K562 (cell line): Measurements from ENCODE around the gene CPM. TPM values are rescaled to one million over a fixed set of nuclear protein-coding genes. Genes with fewer than 3 reads are reported as not detected.

Source experiments
- ATAC-seq: fragments of 200-7000 bp; cut with Tn5 transposase; 3 replicates; pipeline ENCODE4 v1.9.1; 2020; ENCODE audit warnings: moderate library complexity
- BruUV-seq: library from RNA; stranded (reverse); fragments of 400-500 nt; replicated peaks from 2 replicates; lab custom pipeline; 2021; lab: Mats Ljungman, UMichigan
- CTCF ChIA-PET: fragments of 300-600 bp; formaldehyde crosslinking; extraction: SDS; loops from one replicate; lab custom pipeline; 2021; ENCODE audit warnings: low intra/inter-chr PET ratio; lab: Yijun Ruan, JAX
- POLR2A ChIA-PET: fragments of 300-600, 350-650 bp; sonication (Branson Sonifier 250); formaldehyde crosslinking; extraction: SDS; loops from one replicate; lab custom pipeline; 2021; ENCODE audit warnings: antibody characterized with exemption, inconsistent platforms; lab: Yijun Ruan, JAX
- DNase-seq, 4 experiments: peaks; one replicate each; pipeline versions ENCODE4 v3.0.0 to v3.0.0-alpha.2; 2011 to 2018; ENCODE audit warnings: low spot score in 3 of 4, mixed read lengths in 3 of 4; ENCODE audit errors: extremely low read depth in 1 of 4
- FAIRE-seq: peaks from 2 replicates; lab custom pipeline; 2011; peaks lifted over from hg19 to GRCh38; lab: Jason Lieb, UNC
- H2AFZ ChIP-seq: 2 replicates; pipeline ENCODE4 v1.6.0; 2011; ENCODE audit warnings: low read depth, low read length, control low read depth, inconsistent platforms
- H3K27ac ChIP-seq: fragments of 200-600 bp; 3 replicates; pipeline ENCODE4 v1.8.0; 2011; ENCODE audit warnings: low read depth, mild to moderate bottlenecking, control low read depth, inconsistent platforms, low read length, moderate library complexity, mixed read lengths; ENCODE audit errors: extremely low read depth
- H3K27me3 ChIP-seq, 2 experiments: fragments of 300-600 bp in 1 of 2; 2 replicates in 1 of 2; 3 replicates in 1 of 2; pipeline versions ENCODE4 v1.6.0 to v1.8.0; 2011; ENCODE audit warnings: inconsistent platforms in 2 of 2, low read length in 2 of 2, mild to moderate bottlenecking in 1 of 2, mixed read lengths in 1 of 2, moderate library complexity in 1 of 2; ENCODE audit not compliant: control insufficient read depth in 2 of 2, insufficient read depth in 2 of 2
- H3K36me3 ChIP-seq: fragments of 300-600 bp; 3 replicates; pipeline ENCODE4 v1.8.0; 2011; ENCODE audit warnings: mild to moderate bottlenecking, low read length, inconsistent platforms; ENCODE audit not compliant: control insufficient read depth, insufficient read depth
- H3K4me1 ChIP-seq, 2 experiments: fragments of 200-600 bp in 1 of 2; replicated peaks in 1 of 2; 2 replicates in 1 of 2; 3 replicates in 1 of 2; pipeline versions ENCODE4 v1.5.1 to v1.8.0; 2011; ENCODE audit warnings: inconsistent platforms in 2 of 2, low read length in 2 of 2, mild to moderate bottlenecking in 1 of 2, mixed read lengths in 1 of 2, moderate library complexity in 1 of 2; ENCODE audit not compliant: control insufficient read depth in 2 of 2, insufficient read depth in 2 of 2
- H3K4me2 ChIP-seq: 2 replicates; pipeline ENCODE4 v1.6.1; 2011; ENCODE audit warnings: low read length, control low read depth, inconsistent platforms, mixed read lengths; ENCODE audit not compliant: insufficient read depth
- H3K4me3 ChIP-seq: fragments of 200-600 bp; sonication (generic), shearing (Covaris generic); 2 replicates; pipeline ENCODE4 v1.5.1; 2016; ENCODE audit warnings: control low read depth, inconsistent platforms
- H3K79me2 ChIP-seq: fragments of 200-600 bp; 3 replicates; pipeline ENCODE4 v1.8.0; 2011; ENCODE audit warnings: low read length, inconsistent platforms; ENCODE audit not compliant: control insufficient read depth, insufficient read depth
- H3K9ac ChIP-seq, 2 experiments: 2 replicates each; pipeline versions ENCODE4 v1.6.0 to v1.6.1; 2011; ENCODE audit warnings: low read depth in 2 of 2, low read length in 2 of 2, control low read depth in 1 of 2, inconsistent platforms in 1 of 2, mild to moderate bottlenecking in 1 of 2, mixed read lengths in 1 of 2; ENCODE audit not compliant: insufficient read depth in 1 of 2
- H3K9me1 ChIP-seq: one replicate; pipeline ENCODE4 v1.6.0; 2011; ENCODE audit warnings: inconsistent platforms, mild to moderate bottlenecking, low read length, moderate library complexity; ENCODE audit not compliant: control insufficient read depth, insufficient read depth
- H3K9me3 ChIP-seq: replicated peaks from 2 replicates; pipeline ENCODE4 v1.5.1; 2011; ENCODE audit warnings: low read depth, low read length, inconsistent platforms; ENCODE audit not compliant: control insufficient read depth, insufficient read depth
- H4K20me1 ChIP-seq: replicated peaks from 2 replicates; pipeline ENCODE4 v1.6.1; 2011; ENCODE audit warnings: low read length, inconsistent platforms, mixed read lengths; ENCODE audit not compliant: control insufficient read depth, insufficient read depth
- CC2D1A ChIP-seq: fragments of 450-650 bp; IDR thresholded peaks from 2 replicates; pipeline ENCODE4 v1.6.1; 2017; ENCODE audit warnings: mild to moderate bottlenecking
- CCNT2 ChIP-seq: IDR thresholded peaks from 2 replicates; pipeline ENCODE4 v1.6.1; 2011; ENCODE audit warnings: borderline replicate concordance, low read depth, mild to moderate bottlenecking, moderate library complexity, mixed read lengths, low read length; ENCODE audit not compliant: insufficient read length; ENCODE audit errors: extremely low read depth
- HDAC8 ChIP-seq: fragments of 450-650 bp; IDR thresholded peaks from 2 replicates; pipeline ENCODE4 v1.6.1; 2016; ENCODE audit warnings: mild to moderate bottlenecking, missing genetic modification characterization, moderate library complexity, missing compliant biosample characterization
- HNRNPK ChIP-seq: fragments of 200-400 bp; formaldehyde crosslinking; IDR thresholded peaks from one replicate; pipeline ENCODE4 v1.6.1; 2018; ENCODE audit warnings: mild to moderate bottlenecking, low read depth, low read length; ENCODE audit not compliant: poor library complexity, severe bottlenecking
- POU5F1 ChIP-seq: fragments of 150-350 bp; IDR thresholded peaks from 2 replicates; pipeline ENCODE4 v1.6.1; 2014; ENCODE audit warnings: borderline replicate concordance, low read length, low read depth, mild to moderate bottlenecking; ENCODE audit not compliant: partially characterized antibody
- THAP7 ChIP-seq: fragments of 250-450 bp; sonication (Bioruptor Pico); IDR thresholded peaks from 2 replicates; pipeline ENCODE4 v1.5.0; 2021
- WGBS: fragments of 100-300 bp; shearing (Covaris generic); methylation state at CpG from one replicate; pipeline ENCODE4 v1.1.6; 2016; ENCODE audit warnings: low coverage, mixed read lengths; ENCODE audit not compliant: insufficient coverage; ENCODE audit errors: missing lambda C conversion rate; 5-methylcytosine and 5-hydroxymethylcytosine counted together
- in situ Hi-C: fragments of 300-500 bp; cut with MboI; formaldehyde crosslinking; loops from 4 replicates; pipeline ENCODE4 v1.15.0; 2018; ENCODE audit warnings: inconsistent platforms, mixed read lengths
- intact Hi-C: fragments of 100-400 bp; cut with micrococcal nuclease; formaldehyde crosslinking; loops from 2 replicates; pipeline ENCODE4 v1.14.2; 2022
- polyA plus RNA-seq, 8 experiments: library from polyadenylated mRNA; depleted of rRNA in 4 of 8; stranded (reverse) in 5 of 8; unstranded in 3 of 8; fragments of >200 nt; fragmentation: Nextera tagmentation in 2 of 8; fragmentation: Illumina TruSeq in 1 of 8; extraction: Ambion mirVana in 2 of 8; extraction: Trizol in 1 of 8; gene quantifications; 2 replicates each; pipeline versions ENCODE4 v1.2.1 to v1.2.3, GENCODE V29; 2011 to 2014; ENCODE audit warnings: inconsistent platforms in 1 of 8, missing spikeins in 1 of 8
- total RNA-seq, 7 experiments: library from RNA; depleted of rRNA in 6 of 7; stranded (reverse); fragments of >200 nt in 6 of 7; fragmentation: Illumina TruSeq in 2 of 7; extraction: Trizol in 2 of 7; gene quantifications; 2 replicates each; pipeline versions ENCODE4 v1.2.1 to v1.2.3, GENCODE V29; 2011 to 2021; ENCODE audit warnings: low replicate concordance in 1 of 7
- TF ChIP-seq, protein P1 (sequence below): IDR thresholded peaks from 2 replicates; pipeline ENCODE4 v1.6.1; 2016; ENCODE audit warnings: missing genetic modification characterization, missing compliant biosample characterization

Gene CPM
- total and polyA plus RNA-seq, 9 of the 15 experiments (the other 6 are each of a cell fraction or from before 2014, with no cell fraction given) = 0.31 TPM; not detected in 8

GRCh38 chr12:68854078-68854468, 78.9 kb downstream of the CPM start:
- H3K9me1 ChIP-seq = no peaks in the 10 kb centered on the region
- intact Hi-C loops = no loop called here
- in situ Hi-C loops = loop anchor here (25.0 kb wide), 1 partner anchor 208 kb away; no protein-coding TSS in a partner anchor
- ATAC-seq (no peak), FAIRE-seq (no peak), DNase-seq (no peak)
- no peak overlapping the region for H3K9ac ChIP-seq
- no peak overlapping the region for H3K27ac ChIP-seq
- no peaks in the 10 kb centered on the region for H4K20me1 ChIP-seq
- CTCF ChIA-PET = no interaction called here
- no peak overlapping the region for H3K4me3 ChIP-seq
- no TSS peak for BruUV-seq
- no peak overlapping the region for H3K4me2 ChIP-seq
- peaks cover 13 to 15% of the 10 kb centered on the region in 2 experiments; a peak in 4 of 5 replicates for H3K27me3 ChIP-seq
- no peaks in the 10 kb centered on the region for H3K9me3 ChIP-seq
- no peaks in the 10 kb centered on the region for H3K36me3 ChIP-seq
- 4% methylated on average over 2 of the region's 2 CpGs for WGBS
- H3K79me2 ChIP-seq = no peaks in the 10 kb centered on the region
- no peak overlapping the region for H2AFZ ChIP-seq
- POLR2A ChIA-PET = interaction anchor here (0.7 to 2.9 kb wide), 5 partner anchors 9 to 65 kb away, joined by 3 to 11 read pairs (median 3); no protein-coding TSS in a partner anchor
- H3K4me1 ChIP-seq = no peaks in the 10 kb centered on the region
- TF ChIP-seq CCNT2 (no peak), POU5F1 (no peak), CC2D1A (no peak)

DNA sequence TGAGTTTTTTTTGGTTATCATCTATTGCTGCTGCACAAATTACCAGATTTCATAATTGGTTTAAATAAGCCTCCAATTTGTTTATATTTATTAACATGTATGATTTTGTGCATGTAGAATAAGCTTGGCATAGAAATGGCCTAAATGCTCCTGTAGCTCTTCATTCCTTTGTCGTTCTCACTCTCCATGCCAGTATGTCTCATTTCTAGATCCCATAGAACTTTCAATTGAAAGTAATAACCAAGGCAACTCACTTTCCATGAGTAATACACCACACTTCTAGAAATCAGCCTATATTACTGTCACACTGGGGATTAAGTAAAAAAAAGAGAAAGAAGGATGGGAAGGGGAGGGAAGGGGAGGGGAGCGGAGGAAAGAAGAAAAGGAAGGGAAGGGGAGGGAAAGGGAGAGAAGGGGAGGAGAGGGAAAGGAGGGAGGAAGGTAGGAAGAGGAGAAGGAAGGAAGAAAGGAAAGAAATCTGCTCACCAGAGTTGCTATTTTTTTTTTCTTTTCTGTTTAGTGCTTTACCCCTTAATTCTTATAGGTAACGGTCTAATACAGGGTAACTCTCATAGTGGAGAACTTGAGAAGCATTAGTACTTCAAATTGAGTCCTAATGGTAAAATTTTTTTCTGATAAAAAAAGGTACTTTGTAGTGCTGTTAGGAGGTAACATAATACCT, 79.4 kb downstream of the CPM start:
- H3K4me2 ChIP-seq = no peak overlapping the region
- H3K27ac ChIP-seq = no peak overlapping the region
- no peak for ATAC-seq
- WGBS = 0% methylated on average over 2 of the region's 3 CpGs
- H4K20me1 ChIP-seq = no peaks in the 10 kb centered on the region
- CTCF ChIA-PET = no interaction called here
- H3K9me1 ChIP-seq = no peaks in the 10 kb centered on the region
- no peaks in the 10 kb centered on the region for H3K4me1 ChIP-seq
- no peak for FAIRE-seq
- no peaks in the 10 kb centered on the region for H3K9me3 ChIP-seq
- H2AFZ ChIP-seq = no peak overlapping the region
- peak; percentile 42 for TF ChIP-seq HNRNPK
- TF ChIP-seq THAP7 (CRISPR knock-in tag) = no peak
- no peak for TF ChIP-seq HDAC8 (tag)
- TF ChIP-seq, protein P1, sequence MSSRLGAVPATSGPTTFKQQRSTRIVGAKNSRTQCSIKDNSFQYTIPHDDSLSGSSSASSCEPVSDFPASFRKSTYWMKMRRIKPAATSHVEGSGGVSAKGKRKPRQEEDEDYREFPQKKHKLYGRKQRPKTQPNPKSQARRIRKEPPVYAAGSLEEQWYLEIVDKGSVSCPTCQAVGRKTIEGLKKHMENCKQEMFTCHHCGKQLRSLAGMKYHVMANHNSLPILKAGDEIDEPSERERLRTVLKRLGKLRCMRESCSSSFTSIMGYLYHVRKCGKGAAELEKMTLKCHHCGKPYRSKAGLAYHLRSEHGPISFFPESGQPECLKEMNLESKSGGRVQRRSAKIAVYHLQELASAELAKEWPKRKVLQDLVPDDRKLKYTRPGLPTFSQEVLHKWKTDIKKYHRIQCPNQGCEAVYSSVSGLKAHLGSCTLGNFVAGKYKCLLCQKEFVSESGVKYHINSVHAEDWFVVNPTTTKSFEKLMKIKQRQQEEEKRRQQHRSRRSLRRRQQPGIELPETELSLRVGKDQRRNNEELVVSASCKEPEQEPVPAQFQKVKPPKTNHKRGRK (tag) = peak; percentile 44; the same call in 1 of the 2 replicates
- no peaks in the 10 kb centered on the region for H3K79me2 ChIP-seq
- no peak overlapping the region for H3K9ac ChIP-seq
- H3K27me3 ChIP-seq = peaks cover 13 to 15% of the 10 kb centered on the region in 2 experiments; a peak in 4 of 5 replicates
- no peaks in the 10 kb centered on the region for H3K36me3 ChIP-seq
- in situ Hi-C loops (loop anchor here (25.0 kb wide), 1 partner anchor 209 kb away; no protein-coding TSS in a partner anchor), intact Hi-C loops (no loop called here)
- POLR2A ChIA-PET = interaction anchor here (1.1 to 2.9 kb wide), 2 partner anchors 9 to 41 kb away, joined by 3 to 11 read pairs; no protein-coding TSS in a partner anchor
- DNase-seq = no peak
- no peak overlapping the region for H3K4me3 ChIP-seq
- BruUV-seq = no TSS peak
